ENCODE data around the gene SLC9A1. TPM values are rescaled to one million over a fixed set of nuclear protein-coding genes. Genes with fewer than 3 reads are reported as not detected.

Gene SLC9A1
- total and polyA plus RNA-seq, 4 donors, result 4.5 to 24.9 (median 13.8) TPM

DNA sequence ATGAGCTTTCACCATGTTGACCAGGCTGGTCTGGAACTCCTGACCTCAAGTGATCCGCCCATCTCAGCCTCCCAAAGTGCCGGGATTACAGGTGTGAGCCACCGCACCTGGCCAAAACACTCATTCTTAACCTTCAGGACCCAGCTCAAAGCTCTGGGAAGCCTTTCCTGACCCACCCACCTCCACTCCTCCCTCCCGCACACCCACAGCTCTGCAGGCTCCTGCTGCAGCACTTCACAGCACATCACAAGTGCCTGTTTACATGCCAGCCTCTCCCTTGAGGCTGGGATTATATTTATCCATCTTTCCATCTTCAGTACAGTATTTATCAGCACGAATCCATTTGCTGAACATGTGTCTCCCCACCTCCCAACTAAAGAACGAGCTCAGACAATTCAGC lies 14.9 kb downstream of the SLC9A1 start:
- Histone ChIP-seq H3K27ac (ENCODE audit: low read depth in 1 of 2, low read length in 2 of 2) (no peak overlapping the region), H3K4me3 (ENCODE audit: low read length in 2 of 2) (no peak overlapping the region), H3K4me1 (ENCODE audit: control insufficient read depth in 1 of 2, insufficient read depth in 2 of 2, low read length in 2 of 2) (no peaks in the 10 kb centered on the region), H3K9me3 (ENCODE audit: control insufficient read depth, low read length) (no peaks in the 10 kb centered on the region), H3K27me3 (ENCODE audit: control insufficient read depth in 1 of 2, insufficient read depth in 2 of 2, low read length in 1 of 2) (no peaks in the 10 kb centered on the region), H3K36me3 (ENCODE audit: control insufficient read depth in 1 of 2, insufficient read depth in 2 of 2, low read length in 1 of 2) (no peaks in the 10 kb centered on the region)
- intact Hi-C loops (cut with DNase I), result no loop called here
- ATAC-seq (ENCODE audit: low FRiP score) (no peak), DNase-seq (no peak)
- WGBS, 2 donors, result 96 to 97% methylated on average over 6 of the region's 6 CpGs

DNA sequence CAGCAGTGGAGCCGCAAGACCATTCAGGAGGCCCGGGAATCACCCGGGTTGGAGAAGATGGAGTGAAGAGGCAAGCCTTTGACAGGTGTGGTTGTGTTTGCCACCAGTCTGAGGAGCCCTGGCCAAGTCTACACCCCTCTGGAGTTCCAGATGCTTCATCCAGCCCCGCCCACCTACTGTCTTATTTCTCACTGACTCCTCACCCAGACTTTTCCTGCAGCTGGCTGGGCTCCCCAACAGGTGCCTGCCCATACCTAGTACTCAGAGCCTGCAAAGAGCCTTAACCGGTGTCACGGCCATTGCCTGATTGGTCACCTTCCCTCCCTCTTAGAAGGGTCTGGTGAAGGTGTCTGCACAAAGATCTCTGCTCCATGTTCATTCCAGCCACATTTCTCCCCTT lies 16.0 kb downstream of the SLC9A1 start:
- WGBS, 2 donors, result 87 to 88% methylated on average over 6 of the region's 6 CpGs
- Histone ChIP-seq H3K36me3 (ENCODE audit: control insufficient read depth in 1 of 2, insufficient read depth in 2 of 2, low read length in 1 of 2) (no peaks in the 10 kb centered on the region), H3K27ac (ENCODE audit: low read depth in 1 of 2, low read length in 2 of 2) (no peak overlapping the region), H3K9me3 (ENCODE audit: control insufficient read depth, low read length) (no peaks in the 10 kb centered on the region), H3K4me1 (ENCODE audit: control insufficient read depth in 1 of 2, insufficient read depth in 2 of 2, low read length in 2 of 2) (no peaks in the 10 kb centered on the region), H3K27me3 (ENCODE audit: control insufficient read depth in 1 of 2, insufficient read depth in 2 of 2, low read length in 1 of 2) (no peaks in the 10 kb centered on the region), H3K4me3 (ENCODE audit: low read length in 2 of 2) (no peak overlapping the region)
- intact Hi-C loops (cut with DNase I), result no loop called here
- DNase-seq (no peak), ATAC-seq (ENCODE audit: low FRiP score) (no peak)

DNA sequence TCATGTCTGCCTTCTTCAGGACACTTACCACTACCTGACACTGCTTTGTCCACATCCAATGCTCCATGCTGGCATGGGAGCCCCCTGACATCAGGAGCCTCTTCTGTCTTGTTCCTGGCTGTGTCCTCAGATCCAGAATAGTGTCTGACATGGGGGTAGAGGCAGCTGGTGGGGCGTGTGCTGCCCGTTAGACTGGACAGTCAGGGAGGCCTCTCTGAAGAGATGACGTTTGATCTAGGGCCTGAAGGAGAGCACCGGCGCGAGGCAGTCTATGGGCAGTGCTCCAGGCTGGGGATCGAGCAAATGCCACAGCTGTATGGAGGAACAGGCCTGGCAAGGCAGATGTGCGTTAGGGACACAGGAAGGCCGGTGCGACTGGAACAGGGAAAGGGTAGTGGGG lies 16.6 kb downstream of the SLC9A1 start:
- intact Hi-C loops (cut with DNase I), result no loop called here
- Histone ChIP-seq H3K36me3 (ENCODE audit: control insufficient read depth in 1 of 2, insufficient read depth in 2 of 2, low read length in 1 of 2) (no peaks in the 10 kb centered on the region), H3K27me3 (ENCODE audit: control insufficient read depth in 1 of 2, insufficient read depth in 2 of 2, low read length in 1 of 2) (no peaks in the 10 kb centered on the region), H3K9me3 (ENCODE audit: control insufficient read depth, low read length) (no peaks in the 10 kb centered on the region), H3K4me1 (ENCODE audit: control insufficient read depth in 1 of 2, insufficient read depth in 2 of 2, low read length in 2 of 2) (no peaks in the 10 kb centered on the region), H3K4me3 (ENCODE audit: low read length in 2 of 2) (no peak overlapping the region), H3K27ac (ENCODE audit: low read depth in 1 of 2, low read length in 2 of 2) (no peak overlapping the region)
- WGBS, 2 donors, result 78 to 85% methylated on average over 10 of the region's 10 CpGs
- ATAC-seq (ENCODE audit: low FRiP score) (no peak), DNase-seq (no peak)

DNA sequence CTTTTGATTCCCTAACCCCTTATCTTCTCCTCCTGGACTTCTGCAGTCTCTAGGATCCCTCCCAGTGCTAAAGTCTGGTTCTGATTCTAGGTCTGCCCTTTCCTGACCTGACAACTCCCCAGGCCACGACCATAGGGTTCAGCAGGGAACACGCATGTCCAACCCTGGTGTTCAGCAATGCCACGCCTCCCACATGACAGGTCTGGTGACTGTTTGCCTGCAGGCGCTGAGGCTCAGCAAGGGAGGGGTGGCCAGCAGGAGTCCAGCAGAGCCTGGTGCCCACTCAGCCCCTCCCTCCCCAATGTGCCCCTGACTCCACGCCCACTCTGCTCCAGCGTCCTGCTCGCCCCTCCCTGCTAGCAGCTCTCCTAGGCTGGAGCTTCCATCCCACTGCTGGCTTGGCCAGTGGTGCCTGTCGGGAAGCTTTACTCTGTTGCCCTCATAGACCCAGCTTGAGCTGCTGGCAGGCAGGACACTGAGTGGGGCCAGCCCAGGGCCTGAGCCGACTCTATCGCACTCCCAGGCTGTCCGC lies 17.3 kb downstream of the SLC9A1 start:
- Histone ChIP-seq H3K27ac (ENCODE audit: low read depth in 1 of 2, low read length in 2 of 2) (no peak overlapping the region), H3K4me1 (ENCODE audit: control insufficient read depth in 1 of 2, insufficient read depth in 2 of 2, low read length in 2 of 2) (no peaks in the 10 kb centered on the region), H3K27me3 (ENCODE audit: control insufficient read depth in 1 of 2, insufficient read depth in 2 of 2, low read length in 1 of 2) (no peaks in the 10 kb centered on the region), H3K9me3 (ENCODE audit: control insufficient read depth, low read length) (no peaks in the 10 kb centered on the region), H3K4me3 (ENCODE audit: low read length in 2 of 2) (no peak overlapping the region), H3K36me3 (ENCODE audit: control insufficient read depth in 1 of 2, insufficient read depth in 2 of 2, low read length in 1 of 2) (no peaks in the 10 kb centered on the region)
- 68 to 71% methylated on average over 10 to 11 of the region's 11 CpGs for WGBS, 2 donors
- ATAC-seq (ENCODE audit: low FRiP score) (peak; percentile 17), DNase-seq (peak in 1 of 2 donors; percentile 83)
- intact Hi-C loops (cut with DNase I), result no loop called here

DNA sequence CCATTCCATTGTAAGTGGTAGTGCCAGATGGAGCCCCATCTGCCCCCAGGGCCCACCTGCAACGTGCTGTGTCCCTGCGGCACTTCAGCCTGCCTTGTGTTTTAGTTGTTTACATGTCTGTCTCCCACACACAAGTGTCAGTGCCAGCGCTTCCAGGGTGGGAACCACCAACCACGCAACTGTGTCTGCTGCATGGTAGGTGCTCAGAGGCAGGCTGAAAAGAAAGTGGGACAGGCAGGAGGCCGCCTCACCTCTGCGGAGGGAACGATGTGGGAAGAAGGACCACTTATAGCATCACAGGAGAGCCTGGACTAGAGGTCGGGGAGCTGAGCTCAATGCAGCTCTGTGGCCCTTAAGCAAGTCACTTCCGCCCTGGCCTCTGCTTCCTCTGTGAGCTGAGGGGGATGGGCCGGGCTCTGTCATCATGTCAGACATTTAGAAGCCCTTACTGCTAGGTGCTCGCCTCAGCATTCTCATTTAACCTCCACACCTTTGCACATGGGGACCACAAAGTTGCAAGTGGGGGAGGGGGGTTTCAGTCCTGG lies 17.9 kb downstream of the SLC9A1 start:
- Histone ChIP-seq H3K4me1 (ENCODE audit: control insufficient read depth in 1 of 2, insufficient read depth in 2 of 2, low read length in 2 of 2) (no peaks in the 10 kb centered on the region), H3K9me3 (ENCODE audit: control insufficient read depth, low read length) (no peaks in the 10 kb centered on the region), H3K4me3 (ENCODE audit: low read length in 2 of 2) (no peak overlapping the region), H3K27ac (ENCODE audit: low read depth in 1 of 2, low read length in 2 of 2) (no peak overlapping the region), H3K36me3 (ENCODE audit: control insufficient read depth in 1 of 2, insufficient read depth in 2 of 2, low read length in 1 of 2) (no peaks in the 10 kb centered on the region), H3K27me3 (ENCODE audit: control insufficient read depth in 1 of 2, insufficient read depth in 2 of 2, low read length in 1 of 2) (no peaks in the 10 kb centered on the region)
- peak in 1 of 2 donors; percentile 85 for DNase-seq
- WGBS, 2 donors, result 81 to 83% methylated on average over 11 of the region's 11 CpGs
- intact Hi-C loops (cut with DNase I), result no loop called here
- ATAC-seq (ENCODE audit: low FRiP score), result peak; percentile 56

DNA sequence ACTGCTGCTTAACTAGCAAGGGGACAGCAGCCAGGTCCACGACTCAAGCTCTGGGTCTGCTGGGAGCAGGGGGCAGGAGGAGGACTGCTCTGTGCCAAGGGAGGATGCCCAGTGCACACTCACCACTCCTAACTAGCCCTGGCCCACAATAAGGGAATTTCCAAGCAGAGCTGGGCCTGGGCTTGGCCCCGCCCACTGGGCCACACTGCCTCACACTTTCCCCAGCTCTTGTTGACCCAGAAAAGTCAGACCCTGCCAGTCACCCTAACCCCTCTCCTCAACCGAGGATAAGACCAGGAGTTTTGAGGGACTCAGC lies 18.7 kb downstream of the SLC9A1 start:
- intact Hi-C loops (cut with DNase I), result no loop called here
- Histone ChIP-seq H3K27ac (ENCODE audit: low read depth in 1 of 2, low read length in 2 of 2) (no peak overlapping the region), H3K4me1 (ENCODE audit: control insufficient read depth in 1 of 2, insufficient read depth in 2 of 2, low read length in 2 of 2) (no peaks in the 10 kb centered on the region)

DNA sequence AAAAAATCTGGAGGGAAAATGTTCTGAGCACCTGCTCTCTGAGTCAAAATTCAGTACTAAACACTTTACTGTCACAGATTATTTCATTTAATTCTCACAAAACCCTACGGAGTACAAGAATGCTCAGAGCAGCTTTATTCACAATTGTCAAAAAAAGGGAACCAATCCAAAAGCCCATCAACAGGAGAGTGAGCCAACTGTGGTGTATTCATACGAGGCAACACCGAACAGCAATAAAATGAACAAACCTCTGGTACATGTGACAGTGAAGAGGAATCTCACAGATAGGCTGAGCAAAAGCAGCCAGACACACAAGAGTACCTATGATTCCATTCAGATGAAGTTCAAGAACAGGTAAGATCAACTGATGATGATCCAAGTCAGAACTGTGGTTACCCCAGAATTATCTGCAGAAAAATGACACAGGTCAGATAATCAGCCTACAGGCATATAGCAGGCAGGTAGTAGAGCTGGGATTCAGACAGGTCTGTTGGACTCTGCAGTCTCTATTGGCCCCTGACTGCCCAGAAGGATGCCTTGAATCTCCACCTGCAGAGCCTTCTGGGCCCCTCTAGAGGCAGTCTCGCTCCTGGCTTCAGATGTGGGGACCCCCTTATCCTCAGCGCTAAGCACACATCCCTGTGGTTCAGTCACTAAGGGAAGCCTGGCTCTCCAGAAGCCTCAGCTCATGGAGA lies 19.2 kb downstream of the SLC9A1 start:
- H3K36me3 ChIP-seq (ENCODE audit: control insufficient read depth in 1 of 2, insufficient read depth in 2 of 2, low read length in 1 of 2), result no peaks in the 10 kb centered on the region
- DNase-seq (no peak), ATAC-seq (ENCODE audit: low FRiP score) (no peak)
- H3K4me1 ChIP-seq (ENCODE audit: control insufficient read depth in 1 of 2, insufficient read depth in 2 of 2, low read length in 2 of 2), result no peaks in the 10 kb centered on the region
- H3K27me3 ChIP-seq (ENCODE audit: control insufficient read depth in 1 of 2, insufficient read depth in 2 of 2, low read length in 1 of 2), result no peaks in the 10 kb centered on the region
- H3K9me3 ChIP-seq (ENCODE audit: control insufficient read depth, low read length), result no peaks in the 10 kb centered on the region
- no peak overlapping the region for H3K4me3 ChIP-seq (ENCODE audit: low read length in 2 of 2)
- no peak overlapping the region for H3K27ac ChIP-seq (ENCODE audit: low read depth in 1 of 2, low read length in 2 of 2)
- WGBS, 2 donors, result 71 to 73% methylated on average over 5 of the region's 5 CpGs
- intact Hi-C loops (cut with DNase I), result no loop called here

More for the DNA sequence above, 18.7 kb downstream of the SLC9A1 start:
- 33 to 35% methylated on average over 3 of the region's 3 CpGs for WGBS, 2 donors
- no peak for ATAC-seq (ENCODE audit: low FRiP score)
- Histone ChIP-seq H3K36me3 (ENCODE audit: control insufficient read depth in 1 of 2, insufficient read depth in 2 of 2, low read length in 1 of 2) (no peaks in the 10 kb centered on the region), H3K9me3 (ENCODE audit: control insufficient read depth, low read length) (no peaks in the 10 kb centered on the region), H3K4me3 (ENCODE audit: low read length in 2 of 2) (no peak overlapping the region), H3K27me3 (ENCODE audit: control insufficient read depth in 1 of 2, insufficient read depth in 2 of 2, low read length in 1 of 2) (no peaks in the 10 kb centered on the region)
- DNase-seq, result peak in 1 of 2 donors; percentile 67

DNA sequence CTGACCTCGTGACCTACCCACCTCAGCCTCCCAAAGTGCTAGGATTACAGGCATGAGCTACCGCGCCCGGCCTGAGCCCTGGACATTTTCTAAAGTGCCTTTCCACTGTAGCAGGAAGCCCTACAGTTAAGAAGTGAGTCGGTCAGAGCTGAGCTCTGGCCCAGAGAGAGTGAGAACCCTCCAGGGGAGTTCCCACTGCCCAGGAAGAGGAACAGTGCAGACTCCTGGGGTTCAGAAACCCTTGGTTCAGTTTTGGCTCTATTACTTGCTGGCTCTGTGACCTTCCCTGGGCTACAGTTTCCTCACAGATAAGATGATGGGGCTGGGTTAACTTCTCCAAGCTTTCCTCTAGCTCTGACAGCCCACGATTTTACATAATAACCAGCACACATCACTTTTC lies 20.9 kb downstream of the SLC9A1 start:
- Histone ChIP-seq H3K27me3 (ENCODE audit: control insufficient read depth in 1 of 2, insufficient read depth in 2 of 2, low read length in 1 of 2) (no peaks in the 10 kb centered on the region), H3K4me1 (ENCODE audit: control insufficient read depth in 1 of 2, insufficient read depth in 2 of 2, low read length in 2 of 2) (no peaks in the 10 kb centered on the region), H3K4me3 (ENCODE audit: low read length in 2 of 2) (no peak overlapping the region), H3K36me3 (ENCODE audit: control insufficient read depth in 1 of 2, insufficient read depth in 2 of 2, low read length in 1 of 2) (no peaks in the 10 kb centered on the region), H3K9me3 (ENCODE audit: control insufficient read depth, low read length) (no peaks in the 10 kb centered on the region), H3K27ac (ENCODE audit: low read depth in 1 of 2, low read length in 2 of 2) (no peak overlapping the region)
- ATAC-seq (ENCODE audit: low FRiP score), result no peak
- intact Hi-C loops (cut with DNase I), result no loop called here
- 72 to 74% methylated on average over 6 of the region's 6 CpGs for WGBS, 2 donors
- no peak for DNase-seq

DNA sequence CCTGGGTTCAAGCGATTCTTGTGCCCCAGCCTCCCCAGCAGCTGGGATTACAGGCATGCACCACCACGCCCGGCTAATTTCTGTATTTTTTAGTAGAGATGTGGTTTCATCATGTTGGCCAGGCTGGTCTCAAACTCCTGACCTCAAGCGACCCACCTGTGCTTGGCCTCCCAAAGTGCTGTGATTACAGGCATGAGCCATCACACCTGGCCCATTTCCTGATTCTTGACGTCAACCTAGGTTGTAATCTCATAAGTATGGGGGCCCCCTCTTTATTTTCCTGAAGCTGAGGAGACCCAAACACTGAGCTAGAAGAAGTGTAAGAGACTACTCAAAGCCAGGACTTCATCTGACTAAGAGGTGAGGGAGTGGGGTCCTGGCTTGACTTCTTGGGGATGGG lies 21.8 kb downstream of the SLC9A1 start:
- H3K27me3 ChIP-seq (ENCODE audit: control insufficient read depth in 1 of 2, insufficient read depth in 2 of 2, low read length in 1 of 2), result no peaks in the 10 kb centered on the region
- H3K36me3 ChIP-seq (ENCODE audit: control insufficient read depth in 1 of 2, insufficient read depth in 2 of 2, low read length in 1 of 2), result no peaks in the 10 kb centered on the region
- 91 to 93% methylated on average over 5 of the region's 5 CpGs for WGBS, 2 donors
- ATAC-seq (ENCODE audit: low FRiP score) (no peak), DNase-seq (no peak)
- no peaks in the 10 kb centered on the region for H3K4me1 ChIP-seq (ENCODE audit: control insufficient read depth in 1 of 2, insufficient read depth in 2 of 2, low read length in 2 of 2)
- intact Hi-C loops (cut with DNase I), result no loop called here
- no peaks in the 10 kb centered on the region for H3K9me3 ChIP-seq (ENCODE audit: control insufficient read depth, low read length)
- H3K27ac ChIP-seq (ENCODE audit: low read depth in 1 of 2, low read length in 2 of 2), result no peak overlapping the region
- no peak overlapping the region for H3K4me3 ChIP-seq (ENCODE audit: low read length in 2 of 2)
